ENCODE measurements around the gene SPACDR. TPM values are rescaled to one million over a fixed set of nuclear protein-coding genes. Genes with fewer than 3 reads are reported as not detected.
A peak's percentile ranks its signal among the peaks of the same experiment; 100 is the strongest.

The SPACDR gene
- polyA plus RNA-seq, 1 donor (not counting 4 experiments of a cell fraction or from before 2014, with no cell fraction given), result 0.37 TPM

DNA sequence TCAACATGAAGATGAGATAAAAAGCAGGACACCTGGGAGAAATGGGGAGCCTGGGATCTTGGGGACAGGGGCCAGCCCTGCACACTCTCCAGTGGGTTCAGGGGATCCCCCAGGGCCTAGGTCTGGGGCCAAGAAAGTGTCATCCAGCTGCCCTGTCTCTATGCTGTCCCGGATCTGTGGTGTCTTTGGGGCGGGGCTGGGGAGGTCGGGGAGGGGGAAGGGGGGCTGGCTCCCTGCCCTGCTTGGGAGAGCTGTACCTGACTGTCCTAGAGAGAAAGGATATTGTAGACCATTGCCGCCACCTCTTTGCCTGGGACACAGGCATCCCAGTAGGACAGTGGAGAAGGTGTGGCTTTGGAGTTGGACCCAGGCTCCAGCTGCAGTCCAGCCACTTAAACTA, 7.0 kb upstream of the SPACDR start:
- Histone ChIP-seq H3K4me2 (ENCODE audit: control insufficient read depth, extremely low read depth, insufficient read depth, low read depth, low read length) (no peak overlapping the region), H3K4me3 (ENCODE audit: control insufficient read depth in 2 of 3, extremely low read depth in 1 of 3, insufficient read depth in 2 of 3, low read depth in 1 of 3, low read length in 3 of 3) (no peak overlapping the region), H3K4me1 (ENCODE audit: control insufficient read depth, extremely low read depth, insufficient read depth, low read length) (peaks cover 16% of the 10 kb centered on the region), H3K9me1 (ENCODE audit: control insufficient read depth, extremely low read depth, insufficient read depth, low read length) (no peaks in the 10 kb centered on the region), H3K36me3 (ENCODE audit: control insufficient read depth in 2 of 2, extremely low read depth in 1 of 2, insufficient read depth in 2 of 2, low read length in 2 of 2) (peaks cover 11 to 21% of the 10 kb centered on the region in 2 experiments), H3K79me2 (ENCODE audit: control insufficient read depth, insufficient read depth, low read length) (peaks cover 4% of the 10 kb centered on the region), H3K9ac (ENCODE audit: control insufficient read depth, extremely low read depth, insufficient read depth, low read length) (no peak overlapping the region), H3K27ac (ENCODE audit: control insufficient read depth, insufficient read depth, low read length) (no peak overlapping the region), H2AFZ (ENCODE audit: control insufficient read depth, low read length) (no peak overlapping the region), H3K9me3 (ENCODE audit: control insufficient read depth, low read depth, low read length) (no peaks in the 10 kb centered on the region), H3K27me3 (ENCODE audit: control insufficient read depth, extremely low read depth, insufficient read depth, low read length) (no peaks in the 10 kb centered on the region), H4K20me1 (ENCODE audit: control insufficient read depth, extremely low read depth, insufficient read depth, low read length) (no peaks in the 10 kb centered on the region)
- no peak for FAIRE-seq
- DNase-seq (ENCODE audit: low read depth, low spot score), result no peak
- dilution Hi-C loops (cut with MboI; ENCODE audit: extremely low pct_ligation_motif_present, low sequenced_read_pairs), result no loop called here
- TF ChIP-seq, protein P1, sequence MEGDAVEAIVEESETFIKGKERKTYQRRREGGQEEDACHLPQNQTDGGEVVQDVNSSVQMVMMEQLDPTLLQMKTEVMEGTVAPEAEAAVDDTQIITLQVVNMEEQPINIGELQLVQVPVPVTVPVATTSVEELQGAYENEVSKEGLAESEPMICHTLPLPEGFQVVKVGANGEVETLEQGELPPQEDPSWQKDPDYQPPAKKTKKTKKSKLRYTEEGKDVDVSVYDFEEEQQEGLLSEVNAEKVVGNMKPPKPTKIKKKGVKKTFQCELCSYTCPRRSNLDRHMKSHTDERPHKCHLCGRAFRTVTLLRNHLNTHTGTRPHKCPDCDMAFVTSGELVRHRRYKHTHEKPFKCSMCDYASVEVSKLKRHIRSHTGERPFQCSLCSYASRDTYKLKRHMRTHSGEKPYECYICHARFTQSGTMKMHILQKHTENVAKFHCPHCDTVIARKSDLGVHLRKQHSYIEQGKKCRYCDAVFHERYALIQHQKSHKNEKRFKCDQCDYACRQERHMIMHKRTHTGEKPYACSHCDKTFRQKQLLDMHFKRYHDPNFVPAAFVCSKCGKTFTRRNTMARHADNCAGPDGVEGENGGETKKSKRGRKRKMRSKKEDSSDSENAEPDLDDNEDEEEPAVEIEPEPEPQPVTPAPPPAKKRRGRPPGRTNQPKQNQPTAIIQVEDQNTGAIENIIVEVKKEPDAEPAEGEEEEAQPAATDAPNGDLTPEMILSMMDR (optimal IDR thresholded peaks at IDR 0.05 in 1 of 3, IDR thresholded peaks at IDR 0.05 in 1 of 3, conservative IDR thresholded peaks at IDR 0.05 in 1 of 3; ENCODE audit: extremely low read depth in 1 of 3, insufficient read depth in 2 of 3, low read length in 3 of 3), result no peak
- TF ChIP-seq EZH2 (IDR thresholded peaks at IDR 0.05; ENCODE audit: low read length), result no peak

DNA sequence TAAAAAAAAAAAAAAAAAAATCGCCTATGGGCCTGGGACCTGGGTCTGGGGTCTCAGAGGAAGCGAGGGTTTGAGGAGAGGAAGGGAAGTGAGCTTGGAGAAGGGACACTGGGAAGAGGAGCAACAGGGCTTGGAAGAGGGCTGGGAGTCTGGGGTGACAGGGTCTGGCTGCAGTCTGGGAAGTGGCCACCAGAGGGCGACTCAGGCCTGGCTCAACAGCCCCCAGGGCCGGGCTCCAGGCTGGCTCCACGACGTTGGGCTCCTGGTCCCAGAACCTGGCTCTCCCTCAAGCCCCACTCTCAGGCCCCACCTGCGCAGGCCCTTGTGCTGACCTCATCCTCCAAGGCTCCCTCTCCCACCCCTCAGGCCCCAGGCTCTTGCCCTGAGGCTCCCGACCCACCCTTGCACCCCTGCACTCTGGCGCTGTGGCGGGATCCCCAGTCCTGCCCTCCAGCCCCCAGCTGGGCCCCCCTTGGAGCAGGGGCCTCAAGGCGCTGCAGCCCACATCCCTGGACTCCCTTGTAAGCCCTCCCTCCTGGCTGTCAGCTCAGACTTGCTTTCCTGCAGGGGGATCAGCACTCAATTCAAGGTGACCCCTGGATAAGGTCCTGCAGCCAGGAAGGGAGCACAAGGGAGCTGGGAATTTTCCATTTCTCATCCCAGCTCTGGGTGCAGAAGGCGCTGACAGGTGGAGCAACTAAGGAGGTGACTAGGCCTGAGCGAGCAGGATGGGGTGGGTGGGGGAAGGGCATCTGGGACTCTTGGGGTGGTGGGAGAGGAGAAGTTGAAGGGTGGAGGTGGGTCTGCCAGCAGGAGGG, 5.4 kb upstream of the SPACDR start:
- dilution Hi-C loops (cut with MboI; ENCODE audit: extremely low pct_ligation_motif_present, low sequenced_read_pairs), result no loop called here
- no peak overlapping the region for H3K9ac ChIP-seq (ENCODE audit: control insufficient read depth, extremely low read depth, insufficient read depth, low read length)
- H3K79me2 ChIP-seq (ENCODE audit: control insufficient read depth, insufficient read depth, low read length), result no peaks in the 10 kb centered on the region
- peaks cover 11 to 20% of the 10 kb centered on the region in 2 experiments for H3K36me3 ChIP-seq (ENCODE audit: control insufficient read depth in 2 of 2, extremely low read depth in 1 of 2, insufficient read depth in 2 of 2, low read length in 2 of 2)
- no peak for DNase-seq (ENCODE audit: low read depth, low spot score)
- no peak for TF ChIP-seq EZH2 (IDR thresholded peaks at IDR 0.05; ENCODE audit: low read length)
- TF ChIP-seq, protein P1 (optimal IDR thresholded peaks at IDR 0.05 in 1 of 3, IDR thresholded peaks at IDR 0.05 in 1 of 3, conservative IDR thresholded peaks at IDR 0.05 in 1 of 3; ENCODE audit: extremely low read depth in 1 of 3, insufficient read depth in 2 of 3, low read length in 3 of 3), result peak; percentile 89 to 99 (median 96)
- H3K4me1 ChIP-seq (ENCODE audit: control insufficient read depth, extremely low read depth, insufficient read depth, low read length), result peaks cover 11% of the 10 kb centered on the region
- H3K9me3 ChIP-seq (ENCODE audit: control insufficient read depth, low read depth, low read length), result no peaks in the 10 kb centered on the region
- no peak overlapping the region for H2AFZ ChIP-seq (ENCODE audit: control insufficient read depth, low read length)
- no peak overlapping the region for H3K4me3 ChIP-seq (ENCODE audit: control insufficient read depth in 2 of 3, extremely low read depth in 1 of 3, insufficient read depth in 2 of 3, low read depth in 1 of 3, low read length in 3 of 3)
- no peak overlapping the region for H3K4me2 ChIP-seq (ENCODE audit: control insufficient read depth, extremely low read depth, insufficient read depth, low read depth, low read length)
- no peak for FAIRE-seq
- H3K27ac ChIP-seq (ENCODE audit: control insufficient read depth, insufficient read depth, low read length), result no peak overlapping the region
- no peaks in the 10 kb centered on the region for H3K27me3 ChIP-seq (ENCODE audit: control insufficient read depth, extremely low read depth, insufficient read depth, low read length)
- H3K9me1 ChIP-seq (ENCODE audit: control insufficient read depth, extremely low read depth, insufficient read depth, low read length), result no peaks in the 10 kb centered on the region
- H4K20me1 ChIP-seq (ENCODE audit: control insufficient read depth, extremely low read depth, insufficient read depth, low read length), result no peaks in the 10 kb centered on the region

All from keratinocyte (primary cell).